ENCODE results near the gene ESR2.

Gene ESR2

DNA sequence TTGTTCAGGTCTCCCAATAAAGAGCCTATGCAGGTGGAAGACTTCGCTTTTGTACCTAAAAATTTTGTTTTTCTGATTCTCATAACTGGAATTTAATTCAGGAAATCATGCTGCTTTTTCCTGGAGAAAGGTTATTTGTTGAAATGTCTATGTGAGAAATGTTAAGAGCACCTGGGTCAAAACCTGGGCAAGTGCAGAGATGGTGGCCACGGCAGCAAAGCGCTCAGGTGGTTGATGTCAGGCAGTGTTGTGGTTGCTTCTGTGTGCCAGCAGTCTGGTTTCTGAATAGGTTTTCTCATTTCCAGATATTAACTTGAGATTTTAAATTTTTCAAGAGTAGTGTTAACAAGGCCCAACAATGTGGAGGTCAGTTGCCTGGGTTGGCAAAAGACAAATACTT, 96.2 kb downstream of the ESR2 start:
- H2BK120ac ChIP-seq (ENCODE audit: low read depth, low read length): no peak overlapping the region
- no peak overlapping the region for H2BK5ac ChIP-seq (ENCODE audit: low read depth, low read length, poor library complexity, severe bottlenecking)
- no peak overlapping the region for H3K4me2 ChIP-seq (ENCODE audit: low read length, poor library complexity, severe bottlenecking)
- no peak overlapping the region for H3K14ac ChIP-seq (ENCODE audit: low read length in 2 of 2)
- H4K8ac ChIP-seq (ENCODE audit: low read length): no peak overlapping the region
- H3K27ac ChIP-seq (ENCODE audit: low read length, poor library complexity, severe bottlenecking): no peak overlapping the region
- H2BK15ac ChIP-seq (ENCODE audit: low read depth, poor library complexity, severe bottlenecking): no peak overlapping the region
- no peak overlapping the region for H2AFZ ChIP-seq (ENCODE audit: low read depth, low read length)
- no peak overlapping the region for H3K23ac ChIP-seq (ENCODE audit: low read length in 2 of 2)
- H2BK12ac ChIP-seq (ENCODE audit: low read length in 2 of 2): no peak overlapping the region
- H3K9me3 ChIP-seq (ENCODE audit: control insufficient read depth, low read length): no peaks in the 10 kb centered on the region
- no peak overlapping the region for H2AK5ac ChIP-seq (ENCODE audit: low read length, severe bottlenecking)
- H4K91ac ChIP-seq (ENCODE audit: low read length): no peak overlapping the region
- DNase-seq: no peak
- H3K36me3 ChIP-seq (ENCODE audit: control insufficient read depth in 1 of 2, insufficient read depth in 2 of 2, low read depth in 1 of 2, low read length in 2 of 2): peaks cover 0 to 4% of the 10 kb centered on the region in 2 experiments
- peaks cover 8% of the 10 kb centered on the region for H3K4me1 ChIP-seq (ENCODE audit: control insufficient read depth, insufficient read depth, low read depth, low read length)
- no peaks in the 10 kb centered on the region for H3K27me3 ChIP-seq (ENCODE audit: control insufficient read depth in 1 of 2, insufficient read depth in 1 of 2, low read length in 2 of 2)
- H3K18ac ChIP-seq (ENCODE audit: low read depth in 1 of 2, low read length in 2 of 2): no peak overlapping the region
- peaks cover 22% of the 10 kb centered on the region for H3K79me1 ChIP-seq (replicated peaks; ENCODE audit: low read length, poor library complexity, severe bottlenecking)
- H3K9ac ChIP-seq (ENCODE audit: low read length): no peak overlapping the region
- H3K4me3 ChIP-seq (ENCODE audit: insufficient read depth in 1 of 2, low read depth in 1 of 2, low read length in 2 of 2): no peak overlapping the region
- H3K4ac ChIP-seq (ENCODE audit: low read depth in 1 of 2, low read length in 2 of 2): no peak overlapping the region
- WGBS: 89% methylated on average over 3 of the region's 3 CpGs

DNA sequence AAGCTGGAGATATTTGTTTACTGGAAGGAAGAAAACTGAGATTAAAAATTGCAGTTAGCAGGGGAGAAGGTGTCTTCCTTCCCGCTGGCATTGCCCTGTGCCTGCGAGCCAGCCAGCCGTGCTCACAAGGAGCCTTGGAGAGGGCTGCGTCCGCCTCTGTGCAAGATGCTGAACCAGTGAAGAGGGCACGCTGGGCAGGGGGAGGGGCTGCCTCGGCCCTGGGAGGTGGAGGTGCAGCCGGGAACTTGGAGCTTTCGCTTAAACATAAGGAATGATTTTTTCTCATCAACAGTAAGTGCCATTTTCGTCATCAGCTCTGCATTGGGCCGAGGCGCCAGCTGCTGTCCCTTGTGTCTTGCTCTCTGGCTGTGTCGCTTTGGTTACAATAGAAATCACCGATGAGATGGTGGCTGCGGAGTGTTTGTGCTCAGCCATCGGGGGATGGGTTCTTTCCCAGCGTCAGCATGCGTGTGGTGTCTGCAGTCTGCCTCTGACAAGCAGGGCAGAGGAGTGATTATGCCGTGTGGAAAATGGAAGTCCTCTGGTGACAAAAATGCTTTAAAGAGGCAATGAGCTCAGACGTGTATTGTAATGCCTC, 97.3 kb downstream of the ESR2 start:
- Histone ChIP-seq H3K4me3 (ENCODE audit: insufficient read depth in 1 of 2, low read depth in 1 of 2, low read length in 2 of 2) (peak overlapping the region; percentile 42 to 81), H2AK5ac (ENCODE audit: low read length, severe bottlenecking) (no peak overlapping the region), H3K9ac (ENCODE audit: low read length) (peak overlapping the region; percentile 81), H4K91ac (ENCODE audit: low read length) (no peak overlapping the region), H3K4ac (ENCODE audit: low read depth in 1 of 2, low read length in 2 of 2) (no peak overlapping the region), H3K36me3 (ENCODE audit: control insufficient read depth in 1 of 2, insufficient read depth in 2 of 2, low read depth in 1 of 2, low read length in 2 of 2) (peaks cover 0 to 1% of the 10 kb centered on the region in 2 experiments), H3K14ac (ENCODE audit: low read length in 2 of 2) (peak overlapping the region in 1 of 2 experiments; percentile 74), H3K27me3 (ENCODE audit: control insufficient read depth in 1 of 2, insufficient read depth in 1 of 2, low read length in 2 of 2) (no peaks in the 10 kb centered on the region), H3K79me1 (replicated peaks; ENCODE audit: low read length, poor library complexity, severe bottlenecking) (peaks cover 18% of the 10 kb centered on the region), H4K8ac (ENCODE audit: low read length) (peak overlapping the region; percentile 10), H2BK120ac (ENCODE audit: low read depth, low read length) (no peak overlapping the region), H2BK5ac (ENCODE audit: low read depth, low read length, poor library complexity, severe bottlenecking) (no peak overlapping the region), H3K27ac (ENCODE audit: low read length, poor library complexity, severe bottlenecking) (peak overlapping the region; percentile 44), H2BK15ac (ENCODE audit: low read depth, poor library complexity, severe bottlenecking) (no peak overlapping the region), H3K23ac (ENCODE audit: low read length in 2 of 2) (no peak overlapping the region), H3K9me3 (ENCODE audit: control insufficient read depth, low read length) (no peaks in the 10 kb centered on the region), H3K4me1 (ENCODE audit: control insufficient read depth, insufficient read depth, low read depth, low read length) (peaks cover 8% of the 10 kb centered on the region), H2AFZ (ENCODE audit: low read depth, low read length) (peak overlapping the region; percentile 57), H3K4me2 (ENCODE audit: low read length, poor library complexity, severe bottlenecking) (peak overlapping the region; percentile 69), H2BK12ac (ENCODE audit: low read length in 2 of 2) (peak overlapping the region in 1 of 2 experiments; percentile 64), H3K18ac (ENCODE audit: low read depth in 1 of 2, low read length in 2 of 2) (peak overlapping the region; percentile 34 to 93)
- 3% methylated on average over 20 of the region's 20 CpGs for WGBS
- peak; percentile 93 for DNase-seq

DNA sequence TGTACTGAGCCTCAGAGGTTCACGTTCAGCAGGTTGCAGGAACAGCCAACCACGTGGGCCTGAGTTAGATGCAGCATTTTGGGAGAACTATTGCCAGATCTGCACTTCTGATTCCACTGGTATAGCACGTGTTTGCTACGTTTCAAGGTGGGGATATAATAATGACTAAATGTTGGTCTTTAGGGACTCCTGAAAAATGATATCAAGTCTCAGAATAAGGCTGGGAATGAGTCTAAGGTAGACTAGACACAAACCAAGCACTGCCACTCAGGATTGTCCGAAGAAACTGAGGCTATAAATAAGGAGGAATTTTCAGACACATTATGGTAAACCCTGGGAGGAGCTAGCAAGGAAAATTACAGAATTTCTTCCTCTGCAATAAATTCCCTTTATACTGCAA, 98.1 kb downstream of the ESR2 start:
- Histone ChIP-seq H3K4ac (ENCODE audit: low read depth in 1 of 2, low read length in 2 of 2) (no peak overlapping the region), H3K9me3 (ENCODE audit: control insufficient read depth, low read length) (no peaks in the 10 kb centered on the region), H2BK120ac (ENCODE audit: low read depth, low read length) (no peak overlapping the region), H3K4me2 (ENCODE audit: low read length, poor library complexity, severe bottlenecking) (no peak overlapping the region), H3K23ac (ENCODE audit: low read length in 2 of 2) (no peak overlapping the region), H2BK15ac (ENCODE audit: low read depth, poor library complexity, severe bottlenecking) (no peak overlapping the region), H3K4me3 (ENCODE audit: insufficient read depth in 1 of 2, low read depth in 1 of 2, low read length in 2 of 2) (no peak overlapping the region), H2AFZ (ENCODE audit: low read depth, low read length) (no peak overlapping the region), H3K27me3 (ENCODE audit: control insufficient read depth in 1 of 2, insufficient read depth in 1 of 2, low read length in 2 of 2) (no peaks in the 10 kb centered on the region), H2BK12ac (ENCODE audit: low read length in 2 of 2) (no peak overlapping the region), H3K4me1 (ENCODE audit: control insufficient read depth, insufficient read depth, low read depth, low read length) (peaks cover 8% of the 10 kb centered on the region), H3K79me1 (replicated peaks; ENCODE audit: low read length, poor library complexity, severe bottlenecking) (peaks cover 14% of the 10 kb centered on the region), H3K18ac (ENCODE audit: low read depth in 1 of 2, low read length in 2 of 2) (no peak overlapping the region), H4K91ac (ENCODE audit: low read length) (no peak overlapping the region), H3K9ac (ENCODE audit: low read length) (no peak overlapping the region), H3K14ac (ENCODE audit: low read length in 2 of 2) (no peak overlapping the region), H3K36me3 (ENCODE audit: control insufficient read depth in 1 of 2, insufficient read depth in 2 of 2, low read depth in 1 of 2, low read length in 2 of 2) (no peaks in the 10 kb centered on the region), H2BK5ac (ENCODE audit: low read depth, low read length, poor library complexity, severe bottlenecking) (no peak overlapping the region), H4K8ac (ENCODE audit: low read length) (peak overlapping the region; percentile 21), H3K27ac (ENCODE audit: low read length, poor library complexity, severe bottlenecking) (no peak overlapping the region), H2AK5ac (ENCODE audit: low read length, severe bottlenecking) (no peak overlapping the region)
- DNase-seq: no peak
- 78% methylated on average over 4 of the region's 5 CpGs for WGBS

DNA sequence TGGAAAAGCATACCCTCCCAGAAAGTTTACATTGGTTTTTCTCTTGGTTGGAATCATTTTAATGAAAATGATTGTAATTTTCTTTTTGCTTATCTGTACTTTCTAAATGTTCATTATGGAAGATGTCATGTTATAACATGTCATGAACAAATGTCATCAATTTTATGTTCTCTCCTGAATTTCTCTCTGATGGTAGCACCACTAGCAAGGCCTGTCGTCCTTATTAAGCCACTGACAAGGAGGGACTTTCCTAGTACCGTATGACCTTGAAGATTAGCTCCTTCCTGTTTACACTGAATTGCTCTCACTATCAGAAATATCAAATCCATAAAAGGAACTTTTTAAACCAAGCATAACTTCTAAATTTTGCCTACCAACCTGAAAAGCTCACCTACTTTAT, 99.0 kb downstream of the ESR2 start:
- Histone ChIP-seq H2BK120ac (ENCODE audit: low read depth, low read length) (no peak overlapping the region), H3K18ac (ENCODE audit: low read depth in 1 of 2, low read length in 2 of 2) (no peak overlapping the region), H3K27me3 (ENCODE audit: control insufficient read depth in 1 of 2, insufficient read depth in 1 of 2, low read length in 2 of 2) (no peaks in the 10 kb centered on the region), H3K36me3 (ENCODE audit: control insufficient read depth in 1 of 2, insufficient read depth in 2 of 2, low read depth in 1 of 2, low read length in 2 of 2) (peaks cover 0 to 3% of the 10 kb centered on the region in 2 experiments), H3K9ac (ENCODE audit: low read length) (no peak overlapping the region), H3K4me3 (ENCODE audit: insufficient read depth in 1 of 2, low read depth in 1 of 2, low read length in 2 of 2) (no peak overlapping the region), H3K79me1 (replicated peaks; ENCODE audit: low read length, poor library complexity, severe bottlenecking) (peaks cover 11% of the 10 kb centered on the region), H3K23ac (ENCODE audit: low read length in 2 of 2) (no peak overlapping the region), H3K4me1 (ENCODE audit: control insufficient read depth, insufficient read depth, low read depth, low read length) (peaks cover 7% of the 10 kb centered on the region), H2BK15ac (ENCODE audit: low read depth, poor library complexity, severe bottlenecking) (no peak overlapping the region), H2AFZ (ENCODE audit: low read depth, low read length) (no peak overlapping the region), H3K4me2 (ENCODE audit: low read length, poor library complexity, severe bottlenecking) (no peak overlapping the region), H2BK12ac (ENCODE audit: low read length in 2 of 2) (no peak overlapping the region), H2AK5ac (ENCODE audit: low read length, severe bottlenecking) (no peak overlapping the region), H3K9me3 (ENCODE audit: control insufficient read depth, low read length) (no peaks in the 10 kb centered on the region), H4K8ac (ENCODE audit: low read length) (no peak overlapping the region), H4K91ac (ENCODE audit: low read length) (no peak overlapping the region), H3K27ac (ENCODE audit: low read length, poor library complexity, severe bottlenecking) (no peak overlapping the region), H3K4ac (ENCODE audit: low read depth in 1 of 2, low read length in 2 of 2) (no peak overlapping the region), H2BK5ac (ENCODE audit: low read depth, low read length, poor library complexity, severe bottlenecking) (no peak overlapping the region), H3K14ac (ENCODE audit: low read length in 2 of 2) (no peak overlapping the region)
- no peak for DNase-seq
- 59% methylated on average over 2 of the region's 2 CpGs for WGBS
